ENCODE measurements around the gene CDKL1. TPM values are rescaled to one million over a fixed set of nuclear protein-coding genes. Genes with fewer than 3 reads are reported as not detected.

Gene CDKL1
- total RNA-seq, 4 donors from 2014 or later = 8.2 to 22.5 (median 9.5) TPM

GRCh38 chr14:50333014-50333509 is 63.6 kb downstream of the CDKL1 start:
- Histone ChIP-seq H3K4me3 (no peak overlapping the region), H3K27ac (peak overlapping the region in 1 of 4 donors; percentile 8), H3K9me3 (no peaks in the 10 kb centered on the region), H3K36me3 (peaks cover 0 to 25% (median 0%) of the 10 kb centered on the region in 3 donors), H3K27me3 (no peaks in the 10 kb centered on the region), H3K4me1 (peaks cover 0 to 29% (median 14%) of the 10 kb centered on the region in 4 donors)
- 68 to 75% methylated on average over 3 of the region's 3 CpGs for WGBS, 2 donors
- TF ChIP-seq EP300 (IDR thresholded peaks at IDR 0.05) (peak in 1 of 2 donors; percentile 43), CTCF (IDR thresholded peaks at IDR 0.05) (no peak)
- no peak for DNase-seq (ENCODE audit: low spot score in 2 of 2)

GRCh38 chr14:50331596-50331995 is 65.1 kb downstream of the CDKL1 start:
- TF ChIP-seq CTCF (IDR thresholded peaks at IDR 0.05) (no peak), POLR2A (IDR thresholded peaks at IDR 0.05) (no peak), EP300 (IDR thresholded peaks at IDR 0.05) (no peak)
- Histone ChIP-seq H3K36me3 (peaks cover 0 to 31% (median 0%) of the 10 kb centered on the region in 3 donors), H3K27me3 (no peaks in the 10 kb centered on the region)

GRCh38 chr14:50321009-50321660 is 75.5 kb downstream of the CDKL1 start:
- 1 to 2% methylated on average over 9 of the region's 9 CpGs for WGBS, 2 donors
- peaks cover 0 to 40% (median 10%) of the 10 kb centered on the region in 4 donors for H3K4me1 ChIP-seq
- no peaks in the 10 kb centered on the region for H3K27me3 ChIP-seq
- no peaks in the 10 kb centered on the region for H3K9me3 ChIP-seq
- H3K27ac ChIP-seq = peak overlapping the region; percentile 60 to 84 (median 78)
- TF ChIP-seq CTCF (IDR thresholded peaks at IDR 0.05) (peak; percentile 83 to 88 (median 85)), EP300 (IDR thresholded peaks at IDR 0.05) (peak; percentile 37 to 71), POLR2A (IDR thresholded peaks at IDR 0.05) (peak in 1 of 2 donors; percentile 37)
- peaks cover 0 to 20% (median 0%) of the 10 kb centered on the region in 3 donors for H3K36me3 ChIP-seq
- peak in 1 of 2 donors; percentile 78 for DNase-seq (ENCODE audit: low spot score in 2 of 2)
- peak overlapping the region in 3 of 4 donors; percentile 17 to 33 (median 27) for H3K4me3 ChIP-seq

More at GRCh38 chr14:50331596-50331995, 65.1 kb downstream of the CDKL1 start:
- no peak for DNase-seq (ENCODE audit: low spot score in 2 of 2)
- Histone ChIP-seq H3K4me3 (no peak overlapping the region), H3K4me1 (peaks cover 0 to 25% (median 12%) of the 10 kb centered on the region in 4 donors), H3K9me3 (no peaks in the 10 kb centered on the region), H3K27ac (peak overlapping the region in 1 of 4 donors; percentile 35)

- TF ChIP-seq EP300 (IDR thresholded peaks at IDR 0.05) (peak in 1 of 2 donors; percentile 12), CTCF (IDR thresholded peaks at IDR 0.05) (no peak), POLR2A (IDR thresholded peaks at IDR 0.05) (no peak)
- H3K27ac ChIP-seq = peak overlapping the region; percentile 60 to 84 (median 78)
- H3K9me3 ChIP-seq = no peaks in the 10 kb centered on the region
- 28 to 42% methylated on average over 8 of the region's 8 CpGs for WGBS, 2 donors
- no peaks in the 10 kb centered on the region for H3K27me3 ChIP-seq
- peaks cover 0 to 17% (median 0%) of the 10 kb centered on the region in 3 donors for H3K36me3 ChIP-seq
- peak overlapping the region in 1 of 4 donors; percentile 33 for H3K4me3 ChIP-seq
- no peak for DNase-seq (ENCODE audit: low spot score in 2 of 2)
- peaks cover 0 to 40% (median 10%) of the 10 kb centered on the region in 4 donors for H3K4me1 ChIP-seq
Measured at GRCh38 chr14:50320283-50320682, 76.4 kb downstream of the CDKL1 start.

GRCh38 chr14:50319721-50320120 is 77.0 kb downstream of the CDKL1 start:
- H3K36me3 ChIP-seq = peaks cover 0 to 15% (median 0%) of the 10 kb centered on the region in 3 donors
- H3K4me3 ChIP-seq = no peak overlapping the region
- 49 to 52% methylated on average over 2 of the region's 2 CpGs for WGBS, 2 donors
- H3K4me1 ChIP-seq = peaks cover 0 to 40% (median 10%) of the 10 kb centered on the region in 4 donors
- no peak for DNase-seq (ENCODE audit: low spot score in 2 of 2)
- TF ChIP-seq CTCF (IDR thresholded peaks at IDR 0.05) = no peak
- TF ChIP-seq POLR2A (IDR thresholded peaks at IDR 0.05) = no peak
- TF ChIP-seq EP300 (IDR thresholded peaks at IDR 0.05) = no peak
- H3K9me3 ChIP-seq = no peaks in the 10 kb centered on the region
- H3K27ac ChIP-seq = peak overlapping the region in 2 of 4 donors; percentile 81 to 84
- H3K27me3 ChIP-seq = no peaks in the 10 kb centered on the region
